Brain pericyte (primary cell): Measurements from ENCODE around the gene MRPS25.
"Not testable (repeated sequence)": the region's sequence is repeated elsewhere in the genome, so short reads cannot be mapped to it uniquely, and the experiment has no call there.

Experiments
- DNase-seq: peaks from one replicate; pipeline ENCODE4 v3.0.0-alpha.2; 2012; ENCODE audit warnings: low read depth, low spot score

Gene MRPS25

DNA sequence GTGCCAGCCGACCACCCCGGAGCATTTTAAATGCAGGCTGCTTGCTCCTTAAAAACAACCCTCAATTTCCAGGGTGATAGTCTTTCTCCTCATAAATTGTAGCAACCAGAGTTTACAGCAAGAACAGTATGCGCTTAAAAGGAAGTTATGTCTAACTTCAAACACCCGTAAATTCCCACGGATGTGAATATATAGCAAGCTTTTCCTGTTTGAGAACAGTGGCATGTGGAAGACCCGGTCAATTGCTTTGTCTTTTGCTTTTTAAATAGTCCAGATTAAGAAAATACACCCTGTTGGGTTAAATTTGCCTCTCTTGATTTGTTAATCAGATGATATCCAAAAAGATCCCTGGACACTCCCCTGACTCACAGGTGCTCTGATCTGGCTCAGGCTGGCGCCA is 20.8 kb downstream of the MRPS25 start:
- no peak for DNase-seq

- no peak for DNase-seq
Measured at GRCh38 chr3:15043408-15044171, 21.5 kb downstream of the MRPS25 start.

GRCh38 chr3:15042936-15043335 is 22.2 kb downstream of the MRPS25 start:
- no peak for DNase-seq

- DNase-seq, result no peak
Measured at GRCh38 chr3:15041950-15042349, 23.2 kb downstream of the MRPS25 start.

GRCh38 chr3:15040844-15041243 is 24.3 kb downstream of the MRPS25 start:
- no peak for DNase-seq

DNA sequence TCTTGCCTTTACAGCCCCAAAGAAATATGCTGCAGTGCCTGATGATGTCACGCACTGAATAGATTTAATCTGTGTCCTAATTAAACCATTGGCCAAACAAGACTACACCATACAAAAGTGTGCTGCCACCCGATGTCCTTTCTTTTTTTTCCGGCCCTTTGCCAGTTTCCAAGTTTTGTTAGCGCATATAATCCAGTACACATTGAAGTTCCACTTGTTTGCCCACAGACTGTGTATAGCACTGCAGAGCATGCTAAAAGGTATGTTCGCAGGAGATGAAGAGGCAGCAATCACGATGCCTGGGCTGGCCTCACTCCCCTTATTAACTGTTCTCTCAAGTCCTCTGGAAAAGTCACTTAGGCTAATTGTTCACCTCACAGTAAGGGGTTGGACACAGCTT is 26.8 kb downstream of the MRPS25 start:
- no peak for DNase-seq

- no peak for DNase-seq
Measured at GRCh38 chr3:15033103-15033502, 32.0 kb downstream of the MRPS25 start.

- no peak for DNase-seq
Measured at GRCh38 chr3:15032650-15033049, 32.5 kb downstream of the MRPS25 start.

DNA sequence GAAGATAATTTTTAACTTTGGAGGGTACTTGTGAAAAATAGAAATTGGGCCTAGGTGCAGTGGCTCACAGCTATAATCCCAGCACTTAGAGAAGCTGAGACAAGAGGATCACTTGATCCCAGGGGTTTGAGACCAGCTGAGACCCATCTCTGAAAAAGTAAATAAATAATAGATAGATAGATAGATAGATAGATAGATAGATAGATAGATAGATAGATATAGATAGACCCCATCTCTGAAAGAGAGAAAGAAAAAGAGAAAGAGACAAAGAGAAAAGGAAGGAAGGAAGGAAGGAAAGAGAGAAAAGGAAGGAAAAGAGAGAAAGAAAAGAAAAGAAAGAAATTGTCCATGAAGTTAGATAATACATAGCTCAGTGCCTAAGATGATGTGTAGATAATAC is 35.5 kb downstream of the MRPS25 start:
- DNase-seq, result no peak

- DNase-seq, result no peak
Measured at GRCh38 chr3:15023719-15024118, 41.4 kb downstream of the MRPS25 start.

DNA sequence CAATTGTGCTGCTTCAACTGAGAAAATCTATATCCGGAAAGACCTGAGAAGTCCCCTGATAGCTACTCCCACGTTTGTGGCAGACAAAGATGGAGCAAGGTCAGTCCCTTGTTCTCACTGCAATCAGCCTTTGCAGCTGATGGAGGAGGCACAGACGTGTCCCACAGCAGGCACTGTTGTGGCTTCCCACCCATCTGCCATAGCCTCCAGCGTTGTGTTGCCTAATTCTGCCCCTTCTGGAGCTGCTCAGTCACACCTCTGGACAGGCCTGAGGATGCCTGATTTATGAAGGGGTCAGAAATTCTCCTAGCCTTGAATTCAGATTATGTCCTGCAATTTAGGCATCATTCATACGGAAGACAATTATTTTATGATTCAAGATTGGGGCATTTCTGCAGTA is 41.9 kb downstream of the MRPS25 start:
- DNase-seq, result no peak

GRCh38 chr3:15017191-15017590 is 47.9 kb downstream of the MRPS25 start:
- no peak for DNase-seq

DNA sequence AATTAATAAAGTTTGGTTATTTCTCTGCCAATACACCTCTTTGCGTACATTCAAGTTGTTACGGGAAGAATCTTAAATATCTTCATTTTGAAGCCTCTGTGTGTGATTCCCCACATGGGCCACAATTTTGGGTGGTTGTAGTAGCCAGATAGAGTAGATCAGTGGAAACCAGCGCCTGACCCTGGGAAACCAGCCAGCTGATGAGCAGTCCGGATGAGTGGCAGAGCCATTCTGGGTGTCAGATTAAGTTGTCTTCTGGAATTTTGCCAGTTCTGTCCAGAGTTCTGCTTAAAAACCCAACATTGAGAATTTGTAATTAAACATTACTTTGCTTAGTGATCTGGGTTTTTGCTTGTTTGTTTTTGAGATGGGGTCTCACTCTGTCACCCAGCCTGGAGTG is 49.7 kb downstream of the MRPS25 start:
- no peak for DNase-seq

DNA sequence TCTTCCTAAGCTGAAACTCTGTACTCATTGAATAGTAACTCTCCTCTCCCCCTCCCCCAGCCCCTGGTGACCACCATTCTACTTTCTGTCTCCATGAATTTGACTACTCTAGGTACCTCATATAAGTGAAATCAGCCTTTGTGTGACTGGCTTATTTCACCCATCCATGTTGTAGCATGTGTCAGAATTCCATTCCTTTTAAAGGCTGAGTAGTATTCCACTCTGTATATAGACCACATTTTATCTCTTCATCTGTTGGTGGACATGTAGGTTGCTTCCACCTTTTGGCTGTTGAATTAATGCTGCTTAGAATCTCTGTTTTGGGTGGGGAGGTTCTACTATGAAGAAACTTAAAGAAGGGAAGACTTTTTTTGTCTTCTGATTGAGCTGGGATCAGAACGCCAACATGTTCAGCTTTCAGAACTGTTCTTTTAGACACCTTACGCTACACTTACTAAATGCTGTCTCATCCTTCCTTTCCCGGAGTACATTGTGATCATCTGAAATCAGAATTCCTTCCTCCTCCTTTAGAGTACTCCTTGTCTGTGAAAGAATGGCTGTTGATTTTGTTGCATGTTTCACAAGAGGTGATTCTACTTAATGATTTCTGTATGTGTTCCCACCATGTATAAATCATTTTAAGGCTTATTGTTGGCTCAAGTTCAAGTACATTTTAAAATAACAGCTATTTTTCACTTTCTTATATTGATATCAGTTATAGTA is 50.3 kb downstream of the MRPS25 start:
- no peak for DNase-seq

DNA sequence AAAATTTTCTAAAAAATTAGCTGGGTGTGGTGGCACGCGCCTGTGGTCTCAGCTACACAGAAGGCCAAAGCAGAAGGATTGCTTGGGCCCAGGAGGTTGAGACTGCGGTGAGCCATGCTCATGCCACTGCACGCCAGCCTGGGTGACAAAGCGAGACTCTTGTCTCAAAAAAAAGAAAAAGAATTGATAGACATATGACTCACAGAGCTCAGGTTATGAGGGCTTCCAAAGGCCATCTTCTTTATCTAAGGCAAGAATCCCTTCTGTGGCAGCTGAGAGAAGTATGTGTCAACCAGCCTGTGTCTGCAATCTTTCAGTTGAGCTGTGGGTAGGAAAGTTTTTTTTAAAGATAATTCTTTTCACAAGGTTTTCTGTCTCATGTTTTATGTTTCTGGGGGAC is 53.9 kb downstream of the MRPS25 start:
- DNase-seq, result no peak

DNA sequence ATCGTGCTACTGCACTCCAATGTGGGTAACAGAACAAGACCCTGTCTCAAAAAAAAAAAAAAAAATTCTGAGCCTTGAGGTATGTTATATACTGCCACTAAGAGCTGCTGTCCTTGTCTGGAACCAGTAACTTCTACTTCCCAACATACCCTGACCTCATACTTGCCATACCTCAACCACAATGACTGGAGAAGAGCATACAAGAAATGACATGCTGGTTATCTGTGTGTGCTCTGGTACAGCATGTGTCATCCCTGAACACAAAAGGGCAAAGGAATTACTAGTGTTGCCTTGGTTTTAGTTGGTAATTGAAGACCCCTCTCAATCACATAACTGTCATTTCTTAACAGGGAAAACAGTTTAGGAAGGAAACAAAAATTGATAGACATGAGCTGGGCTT is 54.5 kb downstream of the MRPS25 start:
- DNase-seq, result no peak

- DNase-seq, result no peak
Measured at GRCh38 chr3:15009167-15009566, 55.9 kb downstream of the MRPS25 start.

GRCh38 chr3:15007681-15008141 is 57.4 kb downstream of the MRPS25 start:
- DNase-seq, result no peak

- not testable (repeated sequence) for DNase-seq
Measured at GRCh38 chr3:14999182-14999581, 65.9 kb downstream of the MRPS25 start.
